ENCODE results near the gene NDUFS4. TPM values are rescaled to one million over a fixed set of nuclear protein-coding genes. Genes with fewer than 3 reads are reported as not detected.

NDUFS4 gene
- total and polyA plus RNA-seq, 2 experiments from 2014 or later: 113 to 150 TPM

DNA sequence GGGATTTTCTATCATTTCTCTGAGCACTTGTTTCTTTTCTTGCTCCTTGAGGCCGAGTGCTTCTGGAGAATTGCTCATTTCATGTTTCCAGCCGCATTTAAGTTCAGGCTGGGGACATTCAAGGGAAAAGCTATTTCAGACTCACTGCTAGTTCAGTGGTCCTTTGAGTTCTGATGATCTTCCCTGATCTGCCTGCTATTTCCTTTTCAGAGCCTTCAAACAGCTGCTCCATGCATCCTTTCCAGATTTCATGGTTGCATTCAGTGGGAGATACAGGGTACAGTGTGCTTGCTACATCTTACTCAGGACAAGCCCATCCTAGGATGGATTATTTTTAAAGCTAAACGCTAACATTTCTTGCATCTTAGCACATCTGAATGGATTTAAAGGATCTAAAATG lies 14.7 kb downstream of the NDUFS4 start:
- WGBS (ENCODE audit: low lambda C conversion rate, missing lambda C conversion rate): 92% methylated on average over 3 of the region's 3 CpGs
- Histone ChIP-seq H3K4me2 (no peak overlapping the region), H3K27me3 (no peaks in the 10 kb centered on the region), H3K36me3 (replicated peaks; ENCODE audit: insufficient read depth, low read depth) (no peaks in the 10 kb centered on the region), H3K4me1 (ENCODE audit: insufficient read depth) (peaks cover 5% of the 10 kb centered on the region), H3K79me2 (peaks cover 99% of the 10 kb centered on the region), H2AFZ (no peak overlapping the region), H3K9me2 (replicated peaks; ENCODE audit: insufficient read depth) (no peaks in the 10 kb centered on the region), H4K20me1 (ENCODE audit: insufficient read depth, poor library complexity, severe bottlenecking) (peaks cover 47% of the 10 kb centered on the region), H3K27ac (no peak overlapping the region), H3K4me3 (no peak overlapping the region), H3K9me3 (ENCODE audit: low read depth) (no peaks in the 10 kb centered on the region)
- DNase-seq (ENCODE audit: low spot score): no peak
- TF ChIP-seq EZH2phosphoT487 (IDR thresholded peaks at IDR 0.05; ENCODE audit: low read depth, severe bottlenecking, unreplicated experiment) (no peak), EZH2 (IDR thresholded peaks at IDR 0.05; ENCODE audit: borderline replicate concordance) (no peak)

DNA sequence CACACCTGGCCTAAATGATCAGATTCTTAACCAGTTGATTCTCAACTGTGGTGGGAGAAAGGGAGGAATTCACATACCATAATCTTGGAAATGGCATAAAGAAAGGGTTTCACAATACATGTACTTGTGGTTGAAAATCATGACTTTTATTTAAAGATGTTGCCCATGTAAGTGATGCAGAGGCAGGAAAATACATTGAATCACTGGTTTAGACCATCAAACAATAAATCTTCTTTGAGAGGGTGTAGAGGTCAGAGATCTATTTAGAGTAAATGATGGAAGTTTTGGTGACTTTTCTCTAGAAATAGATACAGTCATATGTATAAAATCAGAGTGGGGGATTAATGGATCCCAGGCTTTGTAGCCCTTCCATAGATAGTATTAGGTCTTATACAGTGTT lies 15.4 kb downstream of the NDUFS4 start:
- Histone ChIP-seq H4K20me1 (ENCODE audit: insufficient read depth, poor library complexity, severe bottlenecking) (peaks cover 47% of the 10 kb centered on the region), H3K27me3 (no peaks in the 10 kb centered on the region), H3K9me2 (replicated peaks; ENCODE audit: insufficient read depth) (no peaks in the 10 kb centered on the region), H3K36me3 (replicated peaks; ENCODE audit: insufficient read depth, low read depth) (no peaks in the 10 kb centered on the region), H3K27ac (no peak overlapping the region), H3K4me1 (ENCODE audit: insufficient read depth) (peaks cover 5% of the 10 kb centered on the region), H3K4me3 (no peak overlapping the region), H2AFZ (no peak overlapping the region), H3K4me2 (no peak overlapping the region), H3K79me2 (peaks cover 99% of the 10 kb centered on the region), H3K9me3 (ENCODE audit: low read depth) (no peaks in the 10 kb centered on the region)
- DNase-seq (ENCODE audit: low spot score): no peak
- TF ChIP-seq EZH2 (IDR thresholded peaks at IDR 0.05; ENCODE audit: borderline replicate concordance) (no peak), EZH2phosphoT487 (IDR thresholded peaks at IDR 0.05; ENCODE audit: low read depth, severe bottlenecking, unreplicated experiment) (no peak)
- TF ChIP-seq, protein P1, sequence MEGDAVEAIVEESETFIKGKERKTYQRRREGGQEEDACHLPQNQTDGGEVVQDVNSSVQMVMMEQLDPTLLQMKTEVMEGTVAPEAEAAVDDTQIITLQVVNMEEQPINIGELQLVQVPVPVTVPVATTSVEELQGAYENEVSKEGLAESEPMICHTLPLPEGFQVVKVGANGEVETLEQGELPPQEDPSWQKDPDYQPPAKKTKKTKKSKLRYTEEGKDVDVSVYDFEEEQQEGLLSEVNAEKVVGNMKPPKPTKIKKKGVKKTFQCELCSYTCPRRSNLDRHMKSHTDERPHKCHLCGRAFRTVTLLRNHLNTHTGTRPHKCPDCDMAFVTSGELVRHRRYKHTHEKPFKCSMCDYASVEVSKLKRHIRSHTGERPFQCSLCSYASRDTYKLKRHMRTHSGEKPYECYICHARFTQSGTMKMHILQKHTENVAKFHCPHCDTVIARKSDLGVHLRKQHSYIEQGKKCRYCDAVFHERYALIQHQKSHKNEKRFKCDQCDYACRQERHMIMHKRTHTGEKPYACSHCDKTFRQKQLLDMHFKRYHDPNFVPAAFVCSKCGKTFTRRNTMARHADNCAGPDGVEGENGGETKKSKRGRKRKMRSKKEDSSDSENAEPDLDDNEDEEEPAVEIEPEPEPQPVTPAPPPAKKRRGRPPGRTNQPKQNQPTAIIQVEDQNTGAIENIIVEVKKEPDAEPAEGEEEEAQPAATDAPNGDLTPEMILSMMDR (IDR thresholded peaks at IDR 0.05; ENCODE audit: poor library complexity): no peak

DNA sequence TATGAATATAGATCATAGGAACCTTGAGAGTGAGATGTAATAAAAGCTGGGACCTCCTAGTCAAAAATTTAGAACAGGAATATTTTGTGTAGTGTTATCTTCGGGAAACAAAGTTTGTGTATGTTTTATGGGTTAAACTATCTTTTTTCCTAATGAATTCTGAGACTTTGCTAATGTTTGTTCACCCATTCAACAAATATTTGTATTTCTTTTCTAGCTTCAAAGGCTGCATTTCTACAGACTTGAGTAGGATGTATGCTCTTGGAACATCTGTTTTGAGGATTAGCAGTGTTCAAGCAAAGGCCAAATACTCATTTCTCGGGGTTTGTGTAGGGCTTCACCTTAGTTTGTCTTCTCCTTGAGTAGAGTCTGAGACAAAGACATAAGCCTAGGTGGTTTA lies 16.2 kb downstream of the NDUFS4 start:
- WGBS (ENCODE audit: low lambda C conversion rate, missing lambda C conversion rate): 55% methylated on average over 2 of the region's 2 CpGs
- Histone ChIP-seq H2AFZ (no peak overlapping the region), H3K79me2 (peaks cover 97% of the 10 kb centered on the region), H3K4me1 (ENCODE audit: insufficient read depth) (peaks cover 5% of the 10 kb centered on the region), H3K4me2 (peak overlapping the region; percentile 16), H3K27ac (no peak overlapping the region), H3K36me3 (replicated peaks; ENCODE audit: insufficient read depth, low read depth) (no peaks in the 10 kb centered on the region), H3K27me3 (no peaks in the 10 kb centered on the region), H3K9me3 (ENCODE audit: low read depth) (no peaks in the 10 kb centered on the region), H3K4me3 (no peak overlapping the region), H4K20me1 (ENCODE audit: insufficient read depth, poor library complexity, severe bottlenecking) (peaks cover 45% of the 10 kb centered on the region), H3K9me2 (replicated peaks; ENCODE audit: insufficient read depth) (no peaks in the 10 kb centered on the region)
- no peak for DNase-seq (ENCODE audit: low spot score)
- TF ChIP-seq EZH2phosphoT487 (IDR thresholded peaks at IDR 0.05; ENCODE audit: low read depth, severe bottlenecking, unreplicated experiment): no peak
- TF ChIP-seq EZH2 (IDR thresholded peaks at IDR 0.05; ENCODE audit: borderline replicate concordance): no peak
- TF ChIP-seq, protein P1 (IDR thresholded peaks at IDR 0.05; ENCODE audit: poor library complexity): no peak

DNA sequence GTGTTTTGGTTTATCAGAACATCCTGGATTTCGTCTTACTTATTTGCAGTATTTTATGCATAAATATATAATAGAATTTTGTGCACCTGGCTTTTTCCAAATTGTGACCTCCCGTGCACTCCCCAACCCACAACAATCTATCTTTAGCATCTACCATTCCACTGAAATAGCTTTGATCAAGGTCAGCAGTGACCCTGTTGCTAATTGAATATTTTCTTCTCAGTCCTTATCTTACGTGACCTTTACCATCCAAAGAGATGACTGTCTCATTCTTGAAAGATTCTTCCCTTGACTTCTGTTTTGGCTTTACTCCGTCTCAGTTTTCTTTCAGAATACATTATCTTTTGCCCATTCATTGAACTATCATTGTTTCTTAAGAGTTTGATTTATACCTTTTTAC lies 18.4 kb downstream of the NDUFS4 start:
- Histone ChIP-seq H3K4me3 (no peak overlapping the region), H3K27ac (no peak overlapping the region), H2AFZ (no peak overlapping the region), H3K36me3 (replicated peaks; ENCODE audit: insufficient read depth, low read depth) (no peaks in the 10 kb centered on the region), H3K9me3 (ENCODE audit: low read depth) (no peaks in the 10 kb centered on the region), H3K4me2 (no peak overlapping the region), H3K27me3 (no peaks in the 10 kb centered on the region), H4K20me1 (ENCODE audit: insufficient read depth, poor library complexity, severe bottlenecking) (peaks cover 35% of the 10 kb centered on the region), H3K79me2 (peaks cover 94% of the 10 kb centered on the region), H3K4me1 (ENCODE audit: insufficient read depth) (peaks cover 5% of the 10 kb centered on the region), H3K9me2 (replicated peaks; ENCODE audit: insufficient read depth) (no peaks in the 10 kb centered on the region)
- no peak for DNase-seq (ENCODE audit: low spot score)
- 88% methylated on average over 4 of the region's 4 CpGs for WGBS (ENCODE audit: low lambda C conversion rate, missing lambda C conversion rate)
- TF ChIP-seq, protein P1 (IDR thresholded peaks at IDR 0.05; ENCODE audit: poor library complexity): no peak
- no peak for TF ChIP-seq EZH2 (IDR thresholded peaks at IDR 0.05; ENCODE audit: borderline replicate concordance)
- no peak for TF ChIP-seq EZH2phosphoT487 (IDR thresholded peaks at IDR 0.05; ENCODE audit: low read depth, severe bottlenecking, unreplicated experiment)
